Neural progenitor cell (in vitro differentiated cells): ENCODE results near the gene LRRC4B. TPM values are rescaled to one million over a fixed set of nuclear protein-coding genes. Genes with fewer than 3 reads are reported as not detected.
"Not testable (repeated sequence)": the region's sequence is repeated elsewhere in the genome, so short reads cannot be mapped to it uniquely, and the experiment has no call there.

Source experiments
- DNase-seq: peaks from one replicate; pipeline ENCODE4 v3.0.0-alpha.2; 2016; ENCODE audit warnings: low spot score
- H2AFZ ChIP-seq: fragments of 200-600 bp; sonication (generic); replicated peaks from 2 replicates; pipeline ENCODE4 v1.6.1; 2016; ENCODE audit warnings: antibody characterized with exemption
- H3F3A ChIP-seq: fragments of 200-600 bp; sonication (generic); 2 replicates; pipeline ENCODE4 v1.6.1; 2016; ENCODE audit warnings: antibody characterized with exemption, low read depth
- H3K27ac ChIP-seq: fragments of 200-600 bp; sonication (generic); 2 replicates; pipeline ENCODE4 v1.5.1; 2016; ENCODE audit warnings: mild to moderate bottlenecking
- H3K27me3 ChIP-seq: fragments of 200-600 bp; sonication (generic); 2 replicates; pipeline ENCODE4 v1.6.1; 2016; ENCODE audit warnings: mild to moderate bottlenecking, moderate library complexity
- H3K36me3 ChIP-seq: fragments of 200-600 bp; sonication (generic); 2 replicates; pipeline ENCODE4 v1.5.1; 2016
- H3K4me1 ChIP-seq: fragments of 200-600 bp; sonication (generic); 2 replicates; pipeline ENCODE4 v1.6.1; 2016; ENCODE audit warnings: mixed run types
- H3K4me2 ChIP-seq: fragments of 200-600 bp; sonication (generic); 2 replicates; pipeline ENCODE4 v1.6.1; 2016
- H3K4me3 ChIP-seq: fragments of 200-600 bp; sonication (generic); 2 replicates; pipeline ENCODE4 v1.5.1; 2016
- H3K79me2 ChIP-seq: fragments of 200-600 bp; sonication (generic); 2 replicates; pipeline ENCODE4 v1.6.1; 2016; ENCODE audit warnings: low read depth
- H3K9ac ChIP-seq: fragments of 200-600 bp; sonication (generic); 2 replicates; pipeline ENCODE4 v1.6.1; 2016
- H3K9me3 ChIP-seq: fragments of 200-600 bp; sonication (generic); 2 replicates; pipeline ENCODE4 v1.5.1; 2016; ENCODE audit warnings: low read depth
- H4K20me1 ChIP-seq: fragments of 200-600 bp; sonication (generic); 2 replicates; pipeline ENCODE4 v1.6.1; 2016; ENCODE audit warnings: low read depth
- H3K27ac Mint-ChIP-seq: 3 replicates; pipeline ENCODE4 v1.8.0; 2021; ENCODE audit warnings: mixed read lengths
- H3K27me3 Mint-ChIP-seq: 2 replicates; pipeline ENCODE4 v1.8.0; 2022; ENCODE audit warnings: low read depth, mild to moderate bottlenecking, inconsistent platforms, moderate library complexity, mixed read lengths; ENCODE audit not compliant: insufficient read depth
- H3K36me3 Mint-ChIP-seq: 3 replicates; pipeline ENCODE4 v1.8.0; 2021; ENCODE audit warnings: mixed read lengths
- H3K4me1 Mint-ChIP-seq: 3 replicates; pipeline ENCODE4 v1.8.0; 2021; ENCODE audit warnings: mixed read lengths
- H3K4me3 Mint-ChIP-seq: 3 replicates; pipeline ENCODE4 v1.8.0; 2021; ENCODE audit warnings: mild to moderate bottlenecking, moderate library complexity, mixed read lengths
- H3K9me3 Mint-ChIP-seq: 3 replicates; pipeline ENCODE4 v1.8.0; 2020; ENCODE audit warnings: mixed read lengths
- EZH2 ChIP-seq: fragments of 200-600 bp; sonication (generic); IDR thresholded peaks from 2 replicates; pipeline ENCODE4 v1.6.1; 2017; ENCODE audit warnings: antibody characterized with exemption, mild to moderate bottlenecking, moderate library complexity
- EZH2phosphoT487 ChIP-seq: fragments of 200-600 bp; sonication (generic); IDR thresholded peaks from 2 replicates; pipeline ENCODE4 v1.6.1; 2017; ENCODE audit warnings: antibody characterized with exemption
- total RNA-seq: library from RNA; depleted of rRNA; stranded (reverse); fragments of >200 nt; gene quantifications from 2 replicates; pipeline ENCODE4 v1.2.3, GENCODE V29; 2015; ENCODE audit warnings: low replicate concordance
- TF ChIP-seq, protein P1 (sequence below): fragments of 200-600 bp; sonication (generic); IDR thresholded peaks from 2 replicates; pipeline ENCODE4 v1.5.1; 2017; ENCODE audit warnings: antibody characterized with exemption, mild to moderate bottlenecking

Gene LRRC4B
- total RNA-seq, 1 donor from 2014 or later: 12.0 TPM

DNA sequence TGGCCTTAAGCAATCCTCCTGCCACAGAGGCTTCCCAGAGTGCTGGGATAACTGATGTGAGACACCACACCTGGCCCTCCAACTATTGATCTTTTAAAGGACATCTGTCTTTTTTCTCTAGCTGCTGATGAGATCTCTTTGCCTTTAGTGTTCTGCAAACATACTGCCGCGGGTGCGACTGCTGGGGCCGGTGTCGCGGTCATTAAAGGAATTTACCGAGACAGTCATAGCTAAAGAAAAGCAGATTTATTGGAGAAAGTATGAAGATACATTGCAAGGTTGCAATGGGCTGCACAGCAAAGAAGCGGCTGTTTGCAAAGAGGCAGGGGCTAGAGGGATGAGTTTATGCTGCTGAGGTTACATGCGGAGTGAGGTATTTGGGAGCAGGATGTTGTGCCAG, 31.2 kb upstream of the LRRC4B start:
- Mint-ChIP-seq H3K4me3 (no peak overlapping the region), H3K9me3 (no peaks in the 10 kb centered on the region), H3K27ac (no peak overlapping the region), H3K36me3 (no peaks in the 10 kb centered on the region), H3K27me3 (peaks cover 3% of the 10 kb centered on the region), H3K4me1 (peaks cover 2% of the 10 kb centered on the region)
- no peak for DNase-seq
- no peaks in the 10 kb centered on the region for H3K4me1 ChIP-seq
- TF ChIP-seq, protein P1, sequence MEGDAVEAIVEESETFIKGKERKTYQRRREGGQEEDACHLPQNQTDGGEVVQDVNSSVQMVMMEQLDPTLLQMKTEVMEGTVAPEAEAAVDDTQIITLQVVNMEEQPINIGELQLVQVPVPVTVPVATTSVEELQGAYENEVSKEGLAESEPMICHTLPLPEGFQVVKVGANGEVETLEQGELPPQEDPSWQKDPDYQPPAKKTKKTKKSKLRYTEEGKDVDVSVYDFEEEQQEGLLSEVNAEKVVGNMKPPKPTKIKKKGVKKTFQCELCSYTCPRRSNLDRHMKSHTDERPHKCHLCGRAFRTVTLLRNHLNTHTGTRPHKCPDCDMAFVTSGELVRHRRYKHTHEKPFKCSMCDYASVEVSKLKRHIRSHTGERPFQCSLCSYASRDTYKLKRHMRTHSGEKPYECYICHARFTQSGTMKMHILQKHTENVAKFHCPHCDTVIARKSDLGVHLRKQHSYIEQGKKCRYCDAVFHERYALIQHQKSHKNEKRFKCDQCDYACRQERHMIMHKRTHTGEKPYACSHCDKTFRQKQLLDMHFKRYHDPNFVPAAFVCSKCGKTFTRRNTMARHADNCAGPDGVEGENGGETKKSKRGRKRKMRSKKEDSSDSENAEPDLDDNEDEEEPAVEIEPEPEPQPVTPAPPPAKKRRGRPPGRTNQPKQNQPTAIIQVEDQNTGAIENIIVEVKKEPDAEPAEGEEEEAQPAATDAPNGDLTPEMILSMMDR: no peak
- TF ChIP-seq EZH2: no peak
- no peak for TF ChIP-seq EZH2phosphoT487
- no peak overlapping the region for H3K27ac ChIP-seq
- H3K9me3 ChIP-seq: no peaks in the 10 kb centered on the region
- no peaks in the 10 kb centered on the region for H3K79me2 ChIP-seq
- H3K36me3 ChIP-seq: no peaks in the 10 kb centered on the region
- no peaks in the 10 kb centered on the region for H3F3A ChIP-seq
- no peaks in the 10 kb centered on the region for H4K20me1 ChIP-seq
- peaks cover 32% of the 10 kb centered on the region for H3K27me3 ChIP-seq
- H3K4me2 ChIP-seq: no peak overlapping the region
- H2AFZ ChIP-seq: no peak overlapping the region
- no peak overlapping the region for H3K4me3 ChIP-seq
- no peak overlapping the region for H3K9ac ChIP-seq

DNA sequence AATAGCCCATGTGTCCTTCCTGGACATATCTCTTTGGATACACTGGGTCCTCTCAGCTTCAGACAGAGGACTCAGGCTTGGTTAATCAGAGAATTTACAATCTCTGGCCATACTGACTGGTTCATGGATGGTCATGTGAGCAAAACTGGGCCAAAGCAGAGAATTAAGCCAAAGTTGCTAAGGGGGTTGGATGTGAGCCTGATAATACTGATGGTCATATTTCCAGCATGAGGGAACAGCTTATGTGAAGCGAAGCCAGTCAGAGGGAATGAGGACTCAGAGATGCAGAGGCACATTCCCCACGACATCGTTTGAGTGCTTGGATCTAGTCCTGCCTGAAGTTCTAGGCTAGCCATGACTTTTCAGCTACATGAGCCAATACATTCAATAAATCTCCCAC, 22.0 kb upstream of the LRRC4B start:
- Histone ChIP-seq H3K79me2 (no peaks in the 10 kb centered on the region), H3K9ac (no peak overlapping the region), H3K27ac (no peak overlapping the region), H3K4me1 (no peaks in the 10 kb centered on the region), H3K4me2 (no peak overlapping the region), H3K9me3 (no peaks in the 10 kb centered on the region), H3F3A (no peaks in the 10 kb centered on the region), H4K20me1 (no peaks in the 10 kb centered on the region), H3K27me3 (no peaks in the 10 kb centered on the region), H3K36me3 (no peaks in the 10 kb centered on the region), H3K4me3 (no peak overlapping the region), H2AFZ (no peak overlapping the region)
- H3K4me1 Mint-ChIP-seq: peaks cover 2% of the 10 kb centered on the region
- no peak for DNase-seq
- TF ChIP-seq EZH2phosphoT487 (no peak), EZH2 (no peak)
- TF ChIP-seq, protein P1: no peak
- no peaks in the 10 kb centered on the region for H3K9me3 Mint-ChIP-seq
- no peaks in the 10 kb centered on the region for H3K36me3 Mint-ChIP-seq
- no peak overlapping the region for H3K27ac Mint-ChIP-seq
- H3K27me3 Mint-ChIP-seq: peaks cover 10% of the 10 kb centered on the region
- H3K4me3 Mint-ChIP-seq: no peak overlapping the region

DNA sequence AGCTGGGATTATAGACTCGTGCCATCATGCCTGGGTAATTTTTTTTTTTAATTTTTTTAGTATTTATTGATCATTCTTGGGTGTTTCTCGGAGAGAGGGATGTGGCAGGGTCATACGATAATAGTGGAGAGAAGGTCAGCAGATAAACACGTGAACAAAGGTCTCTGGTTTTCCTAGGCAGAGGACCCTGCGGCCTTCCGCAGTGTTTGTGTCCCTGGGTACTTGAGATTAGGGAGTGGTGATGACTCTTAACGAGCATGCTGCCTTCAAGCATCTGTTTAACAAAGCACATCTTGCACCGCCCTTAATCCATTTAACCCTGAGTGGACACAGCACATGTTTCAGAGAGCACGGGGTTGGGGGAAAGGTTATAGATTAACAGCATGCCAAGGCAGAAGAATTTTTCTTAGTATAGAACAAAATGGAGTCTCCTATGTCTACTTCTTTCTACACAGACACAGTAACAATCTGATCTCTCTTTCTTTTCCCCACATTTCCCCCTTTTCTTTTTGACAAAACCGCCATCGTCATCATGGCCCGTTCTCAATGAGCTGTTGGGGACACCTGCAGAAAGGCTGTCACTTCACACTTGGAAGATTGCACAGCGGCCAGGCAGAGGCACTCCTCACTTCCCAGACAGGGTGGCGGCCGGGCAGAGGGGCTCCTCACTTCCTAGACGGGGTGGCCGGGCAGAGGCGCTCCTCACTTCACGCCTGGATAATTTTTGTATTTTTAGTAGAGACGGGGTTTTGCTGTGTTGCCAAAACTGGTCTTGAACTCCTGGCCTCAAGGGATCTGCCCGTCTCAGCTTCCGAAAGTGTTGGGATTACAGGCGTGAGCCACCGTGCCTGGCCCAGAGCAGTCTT, 13.8 kb upstream of the LRRC4B start:
- H3K4me1 Mint-ChIP-seq, H3K9ac ChIP-seq, DNase-seq, H3K36me3 ChIP-seq, H3K4me2 ChIP-seq, H3K36me3 Mint-ChIP-seq, H3K9me3 ChIP-seq, H3K27me3 Mint-ChIP-seq, H3F3A ChIP-seq, H4K20me1 ChIP-seq, H3K79me2 ChIP-seq, H3K27me3 ChIP-seq, H3K9me3 Mint-ChIP-seq, H2AFZ ChIP-seq, H3K4me3 ChIP-seq, H3K4me1 ChIP-seq, H3K27ac ChIP-seq: not testable (repeated sequence)
- H3K27ac Mint-ChIP-seq: peak overlapping the region; percentile 33
- H3K4me3 Mint-ChIP-seq: peak overlapping the region; percentile 46

DNA sequence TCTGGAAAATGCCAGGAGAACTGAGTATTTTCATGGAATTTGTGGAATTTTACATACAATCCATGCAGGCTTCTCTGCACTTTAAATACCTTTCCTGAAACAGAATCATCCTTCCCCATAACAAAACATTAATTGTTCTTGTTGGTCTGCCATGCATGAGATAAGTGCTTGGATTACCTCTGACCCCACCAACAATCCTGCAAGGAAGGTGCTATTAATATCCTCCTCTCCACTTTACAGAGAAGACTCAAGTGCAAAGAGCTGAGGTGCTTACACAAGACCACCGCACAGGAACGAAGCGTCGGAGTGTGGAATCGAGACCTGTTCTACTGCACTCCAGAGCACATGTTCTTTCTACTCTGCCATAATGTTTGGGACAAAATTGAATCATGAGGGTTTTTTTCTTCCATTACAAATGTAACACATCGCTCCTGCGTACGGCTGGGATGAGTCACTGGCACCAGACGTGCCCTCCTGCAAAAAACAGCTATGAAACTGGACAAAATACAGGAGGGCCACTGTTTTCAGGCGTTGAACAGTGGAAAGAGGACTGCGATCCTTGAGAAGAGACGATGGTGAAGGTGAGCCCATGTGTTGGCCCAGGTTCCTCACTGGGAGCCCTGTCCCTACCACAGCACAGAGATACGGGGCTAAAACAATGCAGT, 12.9 kb upstream of the LRRC4B start:
- TF ChIP-seq, protein P1: no peak
- TF ChIP-seq EZH2phosphoT487 (no peak), EZH2 (no peak)
- no peak overlapping the region for H3K4me3 ChIP-seq
- H3K27me3 ChIP-seq: no peaks in the 10 kb centered on the region
- Mint-ChIP-seq H3K4me1 (peaks cover 7% of the 10 kb centered on the region), H3K27me3 (no peaks in the 10 kb centered on the region), H3K4me3 (no peak overlapping the region), H3K9me3 (peaks cover 6% of the 10 kb centered on the region), H3K27ac (no peak overlapping the region), H3K36me3 (no peaks in the 10 kb centered on the region)
- H3K79me2 ChIP-seq: no peaks in the 10 kb centered on the region
- H3F3A ChIP-seq: no peaks in the 10 kb centered on the region
- no peak overlapping the region for H2AFZ ChIP-seq
- no peaks in the 10 kb centered on the region for H3K9me3 ChIP-seq
- no peaks in the 10 kb centered on the region for H3K4me1 ChIP-seq
- no peak overlapping the region for H3K9ac ChIP-seq
- no peaks in the 10 kb centered on the region for H4K20me1 ChIP-seq
- no peak overlapping the region for H3K4me2 ChIP-seq
- DNase-seq: no peak
- H3K27ac ChIP-seq: no peak overlapping the region
- H3K36me3 ChIP-seq: no peaks in the 10 kb centered on the region
